H1 (cell line): ENCODE measurements around the gene CHPF. TPM values are rescaled to one million over a fixed set of nuclear protein-coding genes. Genes with fewer than 3 reads are reported as not detected.

Experiments used
- CTCF ChIA-PET: fragments of 300-600 bp; sonication (Branson Sonifier 250); formaldehyde crosslinking; loops from one replicate; lab custom pipeline; 2021; ENCODE audit not compliant: partially characterized antibody; lab: Charles Lee
- POLR2A ChIA-PET: fragments of 300-600 bp; sonication (Branson Sonifier 250); formaldehyde crosslinking; loops from one replicate; lab custom pipeline; 2021; ENCODE audit warnings: inconsistent platforms; ENCODE audit not compliant: partially characterized antibody; lab: Charles Lee
- DNase-seq, 2 experiments: peaks; one replicate each; pipeline versions ENCODE4 v3.0.0 to v3.0.0-alpha.2; 2010 to 2022; ENCODE audit warnings: low spot score in 2 of 2, low read depth in 1 of 2, mixed read lengths in 1 of 2
- FAIRE-seq: peaks from 2 replicates; lab custom pipeline; 2011; peaks lifted over from hg19 to GRCh38; lab: Jason Lieb, UNC
- H2AFZ ChIP-seq: 2 replicates; pipeline ENCODE4 v1.8.1; 2012; ENCODE audit warnings: low read length, inconsistent platforms
- H2AK5ac ChIP-seq: 2 replicates; pipeline ENCODE4 v1.6.1; 2013; ENCODE audit warnings: low read depth, low read length
- H2BK120ac ChIP-seq: replicated peaks from 2 replicates; pipeline ENCODE3; 2013; ENCODE audit warnings: low read depth, low read length, inconsistent platforms
- H2BK12ac ChIP-seq: 2 replicates; pipeline ENCODE4 v1.6.1; 2013; ENCODE audit warnings: low read depth, low read length
- H2BK15ac ChIP-seq: 2 replicates; pipeline ENCODE4 v1.6.1; 2013; ENCODE audit warnings: low read length
- H2BK20ac ChIP-seq: 2 replicates; pipeline ENCODE4 v1.6.1; 2013; ENCODE audit warnings: low read length
- H2BK5ac ChIP-seq: 2 replicates; pipeline ENCODE4 v1.6.1; 2013; ENCODE audit warnings: low read depth, low read length
- H3K14ac ChIP-seq: 2 replicates; pipeline ENCODE4 v1.6.1; 2013; ENCODE audit warnings: inconsistent platforms; ENCODE audit not compliant: insufficient read length
- H3K18ac ChIP-seq: 2 replicates; pipeline ENCODE4 v1.6.1; 2013; ENCODE audit warnings: low read length; ENCODE audit errors: extremely low read depth
- H3K23ac ChIP-seq: 2 replicates; pipeline ENCODE4 v1.6.1; 2013; ENCODE audit warnings: inconsistent platforms; ENCODE audit not compliant: insufficient read length
- H3K23me2 ChIP-seq: 2 replicates; pipeline ENCODE4 v1.6.1; 2013; ENCODE audit warnings: low read depth, low read length
- H3K27ac ChIP-seq: 2 replicates; pipeline ENCODE4 v1.6.1; 2011; ENCODE audit warnings: low read depth, low read length, inconsistent platforms
- H3K27me3 ChIP-seq, 4 experiments: replicated peaks in 1 of 4; 1 replicate in 1 of 4; 2 replicates in 3 of 4; pipeline versions ENCODE4 v1.6.1 to v1.8.1; 2011 to 2013; ENCODE audit warnings: low read length in 3 of 4, mild to moderate bottlenecking in 3 of 4, inconsistent platforms in 2 of 4, mixed read lengths in 2 of 4, moderate library complexity in 1 of 4; ENCODE audit not compliant: control insufficient read depth in 3 of 4, insufficient read depth in 3 of 4; ENCODE audit errors: extremely low read depth in 1 of 4
- H3K36me3 ChIP-seq, 4 experiments: 2 replicates each; pipeline versions ENCODE4 v1.6.1 to v1.8.1; 2011 to 2013; ENCODE audit warnings: mild to moderate bottlenecking in 4 of 4, low read length in 3 of 4, moderate library complexity in 2 of 4, control low read depth in 1 of 4, inconsistent platforms in 1 of 4; ENCODE audit not compliant: insufficient read depth in 4 of 4, control insufficient read depth in 2 of 4
- H3K4ac ChIP-seq: replicated peaks from 2 replicates; pipeline ENCODE3; 2013; ENCODE audit warnings: low read length, low read depth, mixed read lengths, inconsistent platforms; ENCODE audit not compliant: insufficient read length
- H3K4me1 ChIP-seq, 4 experiments: replicated peaks in 1 of 4; 1 replicate in 1 of 4; 2 replicates in 3 of 4; pipeline versions ENCODE4 v1.6.1 to v1.8.1; 2011 to 2013; ENCODE audit warnings: low read length in 3 of 4, inconsistent platforms in 2 of 4, mixed read lengths in 1 of 4; ENCODE audit not compliant: insufficient read depth in 4 of 4, control insufficient read depth in 3 of 4
- H3K4me2 ChIP-seq, 2 experiments: 2 replicates each; pipeline versions ENCODE4 v1.6.1 to v1.8.1; 2011 to 2013; ENCODE audit warnings: low read depth in 2 of 2, low read length in 2 of 2, control low read depth in 1 of 2, inconsistent platforms in 1 of 2, mild to moderate bottlenecking in 1 of 2; ENCODE audit not compliant: insufficient read depth in 1 of 2
- H3K4me3 ChIP-seq, 4 experiments: fragments of 200-600, 300-600 bp in 1 of 4; sonication (generic), shearing (Covaris generic), sonication (Bioruptor Twin) in 1 of 4; 2 replicates each; pipeline versions ENCODE4 v1.5.1 to v1.8.1; 2011 to 2016; ENCODE audit warnings: low read length in 4 of 4, low read depth in 3 of 4, control low read depth in 2 of 4, inconsistent platforms in 2 of 4, mild to moderate bottlenecking in 2 of 4, mixed read lengths in 1 of 4, moderate library complexity in 1 of 4; ENCODE audit not compliant: insufficient read depth in 2 of 4; ENCODE audit errors: extremely low read depth in 1 of 4
- H3K56ac ChIP-seq: replicated peaks from 2 replicates; pipeline ENCODE3; 2013; ENCODE audit warnings: low read depth, mild to moderate bottlenecking, mixed read lengths, low read length, inconsistent platforms; ENCODE audit not compliant: insufficient read length
- H3K79me1 ChIP-seq: 2 replicates; pipeline ENCODE4 v1.6.1; 2013; ENCODE audit warnings: low read depth, low read length, control low read depth
- H3K79me2 ChIP-seq, 2 experiments: 2 replicates each; pipeline versions ENCODE4 v1.6.1 to v1.8.1; 2012 to 2013; ENCODE audit warnings: low read length in 2 of 2, mild to moderate bottlenecking in 2 of 2, inconsistent platforms in 1 of 2; ENCODE audit not compliant: insufficient read depth in 2 of 2, control insufficient read depth in 1 of 2
- H3K9ac ChIP-seq, 4 experiments: replicated peaks in 1 of 4; 1 replicate in 1 of 4; 2 replicates in 3 of 4; pipeline versions ENCODE4 v1.6.1 to v1.8.1; 2011 to 2013; ENCODE audit warnings: low read depth in 3 of 4, low read length in 3 of 4, control low read depth in 2 of 4, mild to moderate bottlenecking in 2 of 4, moderate library complexity in 2 of 4, inconsistent platforms in 1 of 4; ENCODE audit errors: extremely low read depth in 1 of 4
- H3K9me3 ChIP-seq, 2 experiments: 2 replicates each; pipeline versions ENCODE4 v1.6.1 to v1.8.1; 2012 to 2013; ENCODE audit warnings: mild to moderate bottlenecking in 2 of 2, moderate library complexity in 2 of 2, control low read depth in 1 of 2, inconsistent platforms in 1 of 2, low read depth in 1 of 2, low read length in 1 of 2, mixed read lengths in 1 of 2; ENCODE audit not compliant: insufficient read depth in 2 of 2
- H4K20me1 ChIP-seq, 2 experiments: replicated peaks in 1 of 2; 2 replicates each; pipeline versions ENCODE3 to v1.8.1; 2011 to 2013; ENCODE audit warnings: inconsistent platforms in 2 of 2, low read length in 2 of 2, mild to moderate bottlenecking in 1 of 2; ENCODE audit not compliant: insufficient read depth in 2 of 2, control insufficient read depth in 1 of 2
- H4K5ac ChIP-seq: 2 replicates; pipeline ENCODE4 v1.6.1; 2013; ENCODE audit warnings: low read length, low read depth, mixed read lengths, inconsistent platforms; ENCODE audit not compliant: insufficient read length
- H4K8ac ChIP-seq: 2 replicates; pipeline ENCODE4 v1.8.0; 2013; ENCODE audit warnings: mild to moderate bottlenecking, moderate library complexity, low read length, inconsistent platforms; ENCODE audit not compliant: insufficient read depth; ENCODE audit errors: extremely low read depth
- H4K91ac ChIP-seq: replicated peaks from 2 replicates; pipeline ENCODE3; 2013; ENCODE audit warnings: low read length, mixed read lengths, inconsistent platforms; ENCODE audit not compliant: insufficient read length
- ASH2L ChIP-seq: fragments of 200-600, 300-600 bp; sonication (generic); IDR thresholded peaks from one replicate; pipeline ENCODE4 v1.7.1; 2017; ENCODE audit warnings: low read length
- ATF2 ChIP-seq: IDR thresholded peaks from 2 replicates; pipeline ENCODE4 v1.6.1; 2012; ENCODE audit warnings: low read length, inconsistent platforms
- BCL11A ChIP-seq, 2 experiments: IDR thresholded peaks; one replicate each; pipeline ENCODE4 v1.6.1; 2011; ENCODE audit warnings: low read depth in 2 of 2, low read length in 2 of 2, mild to moderate bottlenecking in 2 of 2
- SIN3A ChIP-seq, 2 experiments: IDR thresholded peaks in 1 of 2; conservative IDR thresholded peaks in 1 of 2; 2 replicates each; pipeline ENCODE4 v1.6.1; 2011 to 2012; ENCODE audit warnings: low read length in 2 of 2, improper control_type of control experiment in 1 of 2, low read depth in 1 of 2, mild to moderate bottlenecking in 1 of 2
- YY1 ChIP-seq: IDR thresholded peaks from 2 replicates; pipeline ENCODE4 v1.6.1; 2011; ENCODE audit warnings: low read depth, mild to moderate bottlenecking, low read length
- WGBS, 2 experiments: shearing (Covaris generic) in 1 of 2; methylation state at CpG; one replicate each; pipeline versions ENCODE4 v1.1.6 to v1.1.7; 2013 to 2015; ENCODE audit warnings: low lambda C conversion rate in 2 of 2, mixed read lengths in 2 of 2, inconsistent platforms in 1 of 2, low coverage in 1 of 2, missing lambda C conversion rate in 1 of 2; ENCODE audit not compliant: insufficient replicate concordance in 2 of 2, insufficient coverage in 1 of 2, insufficient read length in 1 of 2; ENCODE audit errors: extremely low coverage in 1 of 2, missing lambda C conversion rate in 1 of 2; 5-methylcytosine and 5-hydroxymethylcytosine counted together
- polyA plus RNA-seq, 7 experiments: library from polyadenylated mRNA; depleted of rRNA in 3 of 7; stranded (reverse) in 5 of 7; unstranded in 2 of 7; fragments of >200 nt in 5 of 7; fragments of 200-250 nt in 2 of 7; gene quantifications; 1 replicate in 5 of 7; 2 replicates in 1 of 7; 4 replicates in 1 of 7; pipeline versions ENCODE4 v1.2.1 to v1.2.3, GENCODE V29; 2011 to 2013; ENCODE audit warnings: missing spikeins in 2 of 7, mixed read lengths in 2 of 7
- total RNA-seq: library from RNA; stranded (reverse); fragmentation: NEBNext Ultra II Directional; extraction: Animal tissue kit (Norgen Biotek cat#: 25700); gene quantifications from 2 replicates; pipeline ENCODE4 v1.2.1, GENCODE V29; 2021

The CHPF gene
- total and polyA plus RNA-seq, 2 of the 8 experiments (the other 6 are each of a cell fraction or from before 2014, with no cell fraction given), result 62.9 to 67.3 TPM

- H3K14ac ChIP-seq, result no peak overlapping the region
- H2BK5ac ChIP-seq, result no peak overlapping the region
- H3K4me3 ChIP-seq, result no peak overlapping the region
- TF ChIP-seq SIN3A (conservative IDR thresholded peaks at IDR 0.05 in 1 of 2, IDR thresholded peaks at IDR 0.05 in 1 of 2; ENCODE audit: low read depth in 1 of 2, low read length in 2 of 2) (no peak), BCL11A (IDR thresholded peaks at IDR 0.05; ENCODE audit: low read depth in 2 of 2, low read length in 2 of 2) (no peak), ATF2 (no peak), ASH2L (no peak), YY1 (no peak)
- no peak overlapping the region for H3K4me2 ChIP-seq
- no peaks in the 10 kb centered on the region for H3K9me3 ChIP-seq
- peaks cover 4 to 22% (median 12%) of the 10 kb centered on the region in 4 experiments; a peak in 6 of 8 replicates for H3K36me3 ChIP-seq
- H4K5ac ChIP-seq, result no peak overlapping the region
- no peak overlapping the region for H3K4ac ChIP-seq
- H2BK20ac ChIP-seq, result no peak overlapping the region
- no peak overlapping the region for H4K8ac ChIP-seq
- H3K79me1 ChIP-seq, result peaks cover 4% of the 10 kb centered on the region; the same call in 1 of the 2 replicates
- FAIRE-seq, result no peak
- peaks cover 10 to 11% of the 10 kb centered on the region in 2 experiments for H4K20me1 ChIP-seq
- no peak overlapping the region for H2BK120ac ChIP-seq
- H3K79me2 ChIP-seq, result peaks cover 0 to 6% of the 10 kb centered on the region in 2 experiments; a peak in 1 of 4 replicates
- H3K4me1 ChIP-seq, result peaks cover 5 to 25% (median 16%) of the 10 kb centered on the region in 4 experiments
- DNase-seq, result no peak
- H4K91ac ChIP-seq, result no peak overlapping the region
- no peaks in the 10 kb centered on the region; a peak in 1 of 7 replicates for H3K27me3 ChIP-seq
- no peak overlapping the region for H3K27ac ChIP-seq
- no peak overlapping the region for H2AFZ ChIP-seq
- no peak overlapping the region for H3K56ac ChIP-seq
- H2AK5ac ChIP-seq, result no peak overlapping the region
- H3K18ac ChIP-seq, result no peak overlapping the region
- H3K9ac ChIP-seq, result no peak overlapping the region
- no peak overlapping the region for H2BK15ac ChIP-seq
- no peak overlapping the region for H2BK12ac ChIP-seq
- POLR2A ChIA-PET, result interaction anchor here (1.3 to 5.4 kb wide), 3 partner anchors 18 to 58 kb away, joined by 3 to 23 read pairs (median 6); partner anchors contain the start of gene STK11IP
- CTCF ChIA-PET, result interaction anchor here (0.9 to 113.1 kb wide), 16 partner anchors 18 to 151 kb away, joined by 3 to 7248 read pairs (median 10); partner anchors contain the start of genes ASIC4, DES, GMPPA and SPEG
- H3K23ac ChIP-seq, result no peak overlapping the region
- peaks cover 11% of the 10 kb centered on the region; the same call in 1 of the 2 replicates for H3K23me2 ChIP-seq
- WGBS, 2 experiments, result 89% methylated on average over 32 of the region's 32 CpGs; no CpG with 5 or more reads in 1 of the 2 experiments
Observed at GRCh38 chr2:219538956-219539788, 4.4 kb downstream of the CHPF start.
